ENCODE results near the gene SLC17A3.

SLC17A3 gene, protein sequence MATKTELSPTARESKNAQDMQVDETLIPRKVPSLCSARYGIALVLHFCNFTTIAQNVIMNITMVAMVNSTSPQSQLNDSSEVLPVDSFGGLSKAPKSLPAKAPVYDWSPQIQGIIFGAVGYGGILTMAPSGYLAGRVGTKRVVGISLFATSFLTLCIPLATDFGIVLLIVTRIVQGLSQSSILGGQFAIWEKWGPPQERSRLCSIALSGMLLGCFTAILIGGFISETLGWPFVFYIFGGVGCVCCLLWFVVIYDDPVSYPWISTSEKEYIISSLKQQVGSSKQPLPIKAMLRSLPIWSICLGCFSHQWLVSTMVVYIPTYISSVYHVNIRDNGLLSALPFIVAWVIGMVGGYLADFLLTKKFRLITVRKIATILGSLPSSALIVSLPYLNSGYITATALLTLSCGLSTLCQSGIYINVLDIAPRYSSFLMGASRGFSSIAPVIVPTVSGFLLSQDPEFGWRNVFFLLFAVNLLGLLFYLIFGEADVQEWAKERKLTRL

GRCh38 chr6:25874118-25874517, at the start of gene SLC17A3:
Gene SLC17A3, minus strand, starts transcription at chr6:25874243. Its CDS starts 5,856 bp downstream, at chr6:25868387.
- DNase-seq (ENCODE audit: low read depth in 2 of 2), result no peak

DNA sequence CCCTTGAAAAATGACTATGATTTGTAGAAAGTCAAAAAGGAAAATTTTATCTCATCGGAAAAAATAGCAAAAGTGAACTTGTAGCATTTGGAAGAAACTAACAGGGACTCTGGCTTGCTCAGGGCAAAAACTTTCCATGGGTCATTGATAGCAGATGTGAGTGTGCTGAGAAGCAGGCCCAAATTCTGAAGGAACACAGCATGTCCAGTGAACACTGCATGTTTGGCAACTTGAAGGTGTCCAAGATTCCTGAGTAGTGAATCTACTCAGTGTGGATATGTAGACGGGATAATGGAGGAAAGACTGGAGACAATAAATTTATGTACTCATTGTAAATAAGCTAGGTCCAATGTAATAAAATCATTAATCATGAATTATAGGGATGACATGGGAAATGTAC, 48.3 kb upstream of the SLC17A3 start:
- no peak for DNase-seq (ENCODE audit: low read depth in 2 of 2)

- DNase-seq (ENCODE audit: low read depth in 2 of 2), result no peak
These were observed 47.6 kb upstream of the SLC17A3 start for GRCh38 chr6:25921525-25922203.

DNA sequence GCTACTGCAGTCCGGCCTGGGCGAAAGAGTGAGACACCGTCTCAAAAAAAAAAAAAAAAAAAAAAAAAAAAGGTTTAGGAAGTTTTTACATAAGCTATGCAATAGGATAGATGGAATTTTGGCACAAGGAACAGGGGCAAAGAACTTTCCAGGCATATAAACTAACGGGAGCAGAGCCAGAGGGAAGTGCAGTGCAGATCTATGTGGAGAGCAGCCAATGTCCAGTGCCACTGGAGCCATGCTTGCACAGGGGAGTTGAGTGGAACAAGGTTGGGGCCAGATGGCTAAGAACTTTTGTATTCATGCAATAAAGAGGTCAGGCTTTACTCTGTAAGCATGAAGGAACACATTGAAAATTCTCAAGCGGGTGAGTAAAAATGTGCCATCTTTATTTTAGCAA, 45.6 kb upstream of the SLC17A3 start:
- no peak for DNase-seq (ENCODE audit: low read depth in 2 of 2)

GRCh38 chr6:25918083-25918683, 44.1 kb upstream of the SLC17A3 start:
- no peak for DNase-seq (ENCODE audit: low read depth in 2 of 2)

DNA sequence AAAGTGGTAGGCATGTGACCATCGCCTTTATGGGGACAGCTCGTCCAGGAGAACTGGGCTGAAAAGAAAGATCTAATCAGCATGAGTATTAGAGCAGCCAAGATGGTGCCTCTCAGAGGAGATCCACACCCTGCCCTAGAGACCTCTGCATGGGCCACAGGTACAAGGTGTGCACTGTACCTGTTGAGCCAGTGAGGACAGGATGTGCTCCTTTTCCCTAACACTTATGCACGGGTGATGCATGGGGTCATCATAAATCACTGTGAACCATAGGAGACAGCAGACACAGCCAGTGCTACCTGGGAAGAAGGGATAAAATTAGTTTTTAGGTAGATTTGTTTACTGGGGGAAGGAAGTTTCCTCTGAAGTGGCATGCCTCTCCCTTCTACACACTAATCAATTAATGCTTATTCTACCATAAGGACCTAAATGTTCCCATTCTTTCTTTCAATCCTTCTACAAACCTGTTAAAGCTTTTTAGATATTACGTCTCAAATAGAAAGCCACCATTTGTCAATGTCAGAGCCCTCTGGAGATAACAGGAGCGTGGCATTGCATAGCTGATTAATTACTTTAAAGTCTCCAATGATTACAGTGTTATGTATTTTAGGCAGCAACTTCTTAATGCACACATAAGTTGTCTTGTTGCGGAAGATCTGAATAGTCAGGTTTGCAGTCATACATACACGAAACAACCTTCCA, 42.9 kb upstream of the SLC17A3 start:
- DNase-seq (ENCODE audit: low read depth in 2 of 2), result no peak

DNA sequence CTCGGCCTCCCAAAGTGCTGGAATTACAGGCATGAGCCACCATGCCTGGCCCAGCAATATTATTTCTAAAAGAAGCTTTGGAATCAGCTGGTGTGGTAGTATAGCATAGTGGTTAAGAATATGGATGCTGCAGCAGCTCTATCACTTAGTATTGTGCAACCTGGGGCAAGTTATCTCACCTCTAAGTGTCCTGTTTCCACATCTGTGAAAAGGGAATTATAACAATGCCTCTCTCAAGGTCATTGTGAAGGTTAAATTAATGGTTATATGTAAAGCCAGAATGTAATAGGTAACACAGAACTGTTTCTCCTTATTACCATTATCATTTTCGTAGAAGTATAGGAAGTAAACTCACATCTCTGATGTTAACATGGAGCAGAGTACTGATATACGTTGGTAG, 42.3 kb upstream of the SLC17A3 start:
- no peak for DNase-seq (ENCODE audit: low read depth in 2 of 2)

DNA sequence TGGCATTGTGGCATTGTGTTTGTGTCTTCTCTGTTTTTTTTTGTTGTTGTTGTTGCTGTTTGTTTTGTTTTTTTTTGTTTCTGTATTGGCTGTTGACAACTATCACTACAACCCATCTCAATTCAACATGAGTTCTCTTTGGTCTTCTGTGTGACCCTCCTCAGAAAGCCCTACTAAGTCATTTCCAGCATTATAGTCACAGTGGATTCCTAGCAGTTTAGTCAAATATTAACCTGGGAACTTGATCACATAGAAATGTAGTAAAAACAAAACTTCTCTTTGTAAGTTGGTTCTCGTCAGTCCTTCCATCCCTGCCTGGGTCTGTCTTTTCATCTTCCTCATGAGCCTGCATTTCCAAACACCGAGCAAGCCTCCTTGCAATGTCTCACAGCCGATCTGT, 39.7 kb upstream of the SLC17A3 start:
- no peak for DNase-seq (ENCODE audit: low read depth in 2 of 2)

DNA sequence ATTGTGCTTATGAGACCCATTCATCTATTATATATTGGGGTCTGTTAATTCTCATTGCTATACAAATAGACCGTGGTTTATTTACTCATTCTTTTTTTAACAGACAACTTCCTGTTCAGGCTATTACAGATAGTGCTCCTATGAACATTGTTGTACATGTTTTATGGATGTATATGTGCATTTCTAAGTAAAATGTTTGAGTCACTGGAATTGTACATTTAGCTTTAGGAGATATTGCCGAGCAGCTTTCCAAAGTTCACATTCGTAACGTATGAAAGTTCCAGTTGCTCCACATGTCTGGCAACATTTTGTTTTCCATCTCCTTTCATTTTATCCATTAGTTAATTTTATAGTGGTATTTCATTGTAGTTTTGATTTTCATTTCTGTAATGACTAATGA, 37.3 kb upstream of the SLC17A3 start:
- no peak for DNase-seq (ENCODE audit: low read depth in 2 of 2)

GRCh38 chr6:25907475-25908014, 33.5 kb upstream of the SLC17A3 start:
- DNase-seq (ENCODE audit: low read depth in 2 of 2), result no peak

DNA sequence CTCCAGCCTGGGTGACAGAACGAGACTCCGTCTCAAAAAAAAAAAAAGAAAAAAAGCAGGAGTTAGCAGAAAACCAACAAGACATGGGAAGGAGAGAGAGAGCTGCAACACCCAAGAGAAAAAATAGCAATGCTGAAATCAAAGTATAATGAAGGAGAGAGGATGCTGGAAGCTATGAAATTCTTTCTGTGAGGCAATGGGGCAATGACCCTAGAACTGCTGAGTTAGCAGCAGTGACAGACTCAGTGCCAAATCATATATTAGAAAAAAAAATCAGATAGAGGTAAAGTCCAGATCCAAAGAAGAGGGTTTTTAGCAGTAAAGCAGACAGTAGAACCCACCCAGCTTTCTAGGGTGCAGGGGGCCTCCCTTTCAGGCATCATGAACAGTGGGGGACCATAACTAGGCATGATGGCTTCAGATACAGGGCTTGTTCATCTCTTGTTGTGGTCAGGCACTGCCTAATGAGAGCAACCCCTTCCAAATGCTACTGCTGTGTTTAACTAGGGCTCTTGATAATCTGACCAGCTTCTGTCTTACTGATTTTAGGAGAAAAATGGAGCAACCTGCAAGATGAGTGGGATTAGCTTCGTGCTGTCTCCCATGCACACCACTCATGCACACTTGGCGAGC, 29.5 kb upstream of the SLC17A3 start:
- DNase-seq (ENCODE audit: low read depth in 2 of 2), result no peak

- no peak for DNase-seq (ENCODE audit: low read depth in 2 of 2)
These were observed 28.0 kb upstream of the SLC17A3 start for GRCh38 chr6:25902071-25902470.

DNA sequence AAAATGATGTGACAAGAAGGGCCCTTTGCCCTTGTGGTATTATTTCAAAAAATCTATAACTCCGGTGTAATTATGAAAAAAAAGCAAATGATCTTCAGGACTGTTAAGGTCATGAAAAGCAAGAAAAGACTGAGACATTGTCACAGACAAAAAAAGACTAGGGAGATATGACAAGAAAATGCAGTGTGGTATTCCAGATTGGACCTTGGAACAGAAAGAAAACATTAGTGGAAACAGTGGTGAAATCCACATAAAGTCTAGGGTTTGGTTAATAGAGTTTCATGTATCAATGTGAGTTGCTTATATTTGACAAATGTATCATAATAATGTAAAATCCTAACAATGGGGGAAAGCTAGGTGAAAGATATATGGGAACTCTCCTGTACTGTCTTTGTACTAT, 26.8 kb upstream of the SLC17A3 start:
- DNase-seq (ENCODE audit: low read depth in 2 of 2), result no peak

DNA sequence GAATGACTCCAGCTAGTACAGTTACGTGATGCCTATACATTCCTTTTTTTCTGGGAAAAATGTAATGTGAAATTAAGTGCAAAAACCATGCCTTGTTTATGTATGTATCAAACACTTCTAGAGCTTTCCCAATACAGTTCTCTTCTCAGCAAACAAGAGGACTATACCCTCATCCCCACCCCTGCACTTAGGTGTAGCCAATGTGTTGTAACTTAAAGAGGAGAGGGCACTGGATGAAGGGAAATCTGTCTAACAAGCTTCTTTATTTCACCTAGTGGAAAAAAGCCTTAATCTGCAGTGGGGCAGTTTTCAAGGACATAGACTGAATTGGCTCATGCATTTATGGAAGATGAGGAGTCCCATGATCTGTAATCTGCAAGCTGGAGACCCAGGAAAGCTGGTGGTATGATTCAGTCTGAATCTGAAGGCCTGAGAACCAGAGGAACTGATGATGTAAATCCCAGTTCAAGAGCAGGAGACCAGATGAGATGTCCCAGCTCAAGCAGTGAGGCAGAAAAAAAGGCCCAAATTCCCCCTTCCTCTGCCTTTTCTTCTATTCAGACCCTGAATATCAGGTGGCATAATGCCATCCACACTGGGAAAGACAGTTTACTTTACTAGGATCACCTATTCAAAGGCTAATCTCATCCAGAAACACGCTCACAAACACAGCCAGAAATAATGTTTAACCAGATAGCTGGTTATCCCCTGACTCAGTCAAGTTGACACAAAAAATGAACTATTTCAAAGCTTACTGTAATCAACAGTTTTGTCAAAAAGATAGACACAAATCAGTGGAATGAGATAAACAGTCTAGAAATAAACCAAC, 25.8 kb upstream of the SLC17A3 start:
- DNase-seq (ENCODE audit: low read depth in 2 of 2), result no peak

- DNase-seq (ENCODE audit: low read depth in 2 of 2), result no peak
These were observed 25.1 kb upstream of the SLC17A3 start for GRCh38 chr6:25899123-25899522.

DNA sequence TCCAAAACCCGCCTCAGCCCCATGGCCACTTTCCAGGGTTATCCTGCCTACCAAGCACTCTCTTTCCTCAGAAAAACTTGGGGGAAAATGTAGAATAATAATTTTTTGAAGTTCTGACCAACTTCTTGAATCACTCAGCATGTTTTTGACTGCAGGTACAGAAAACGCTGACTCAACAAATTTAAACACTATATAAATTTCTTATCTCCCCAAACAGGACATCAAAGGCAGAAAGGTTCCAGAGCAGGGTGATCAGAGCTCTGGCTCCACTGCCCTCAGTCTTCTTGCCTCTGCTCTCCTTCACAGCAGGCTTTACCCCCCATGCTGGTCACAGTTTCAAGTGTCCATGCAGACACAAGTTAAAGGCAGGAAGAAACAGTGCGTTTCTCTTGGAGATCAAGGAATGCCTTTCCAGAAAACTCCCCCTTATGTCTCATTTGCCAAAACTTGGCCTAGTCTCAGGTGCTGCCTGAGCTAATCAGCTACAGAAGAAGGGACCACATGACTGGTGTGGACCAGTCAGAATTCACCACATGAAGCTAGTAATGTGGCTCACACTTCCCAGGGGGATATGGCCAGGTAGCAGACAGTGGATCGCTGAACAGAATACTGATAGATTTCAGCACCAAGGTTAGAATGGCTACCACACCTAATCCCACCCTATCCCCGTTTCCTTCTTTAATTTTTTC, 24.4 kb upstream of the SLC17A3 start:
- DNase-seq (ENCODE audit: low read depth in 2 of 2), result no peak

DNA sequence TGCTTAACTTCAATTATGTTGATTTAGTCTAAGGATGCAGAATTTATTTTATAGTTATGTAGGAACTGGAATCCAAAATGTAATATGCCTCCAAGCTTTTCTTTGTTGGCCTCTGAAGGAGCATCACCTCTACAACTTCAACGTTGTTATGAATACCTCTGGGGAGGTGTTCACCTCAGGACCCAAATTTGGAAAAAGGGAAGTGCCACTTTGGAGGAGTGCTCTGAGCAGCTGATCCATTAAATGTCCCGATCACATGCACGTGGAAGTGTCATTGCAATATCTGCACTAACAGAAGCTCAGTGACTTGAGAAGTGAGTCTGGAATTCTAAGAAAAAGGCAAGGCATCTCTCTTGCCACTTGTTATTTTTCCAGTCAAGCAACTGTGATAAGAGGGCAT, 22.2 kb upstream of the SLC17A3 start:
- DNase-seq (ENCODE audit: low read depth in 2 of 2), result no peak

DNA sequence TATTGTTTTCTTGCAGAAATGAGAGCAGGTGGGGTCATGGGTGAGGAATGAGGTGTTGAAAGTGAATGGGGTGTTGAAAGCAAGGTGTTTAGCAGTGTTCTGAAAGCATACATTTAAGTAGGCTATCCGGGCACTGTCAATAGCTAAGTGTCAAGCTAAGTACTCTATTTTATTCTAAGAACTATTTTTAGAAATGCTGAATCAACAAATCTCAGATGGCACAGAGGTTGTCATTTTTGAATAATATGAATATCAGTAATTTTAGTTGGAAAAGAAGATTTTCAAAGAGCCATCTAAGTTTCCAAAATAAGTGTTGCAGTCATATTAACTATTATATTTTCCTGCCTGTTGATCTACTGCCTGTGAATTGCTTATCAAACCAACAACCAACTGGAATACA, 21.7 kb upstream of the SLC17A3 start:
- no peak for DNase-seq (ENCODE audit: low read depth in 2 of 2)

GRCh38 chr6:25893778-25894177, 19.7 kb upstream of the SLC17A3 start:
- no peak for DNase-seq (ENCODE audit: low read depth in 2 of 2)

GRCh38 chr6:25892877-25893276, 18.8 kb upstream of the SLC17A3 start:
- no peak for DNase-seq (ENCODE audit: low read depth in 2 of 2)
